Adrenal gland (tissue), 12 donors: ENCODE results near the gene MADCAM1. TPM values are rescaled to one million over a fixed set of nuclear protein-coding genes. Genes with fewer than 3 reads are reported as not detected.
A peak's percentile ranks its signal among the peaks of the same experiment; 100 is the strongest.

Experiments
- DNase-seq, 7 donors: peaks; one replicate each; pipeline ENCODE4 v3.0.0-alpha.2; 2019 to 2020
- H3K27ac ChIP-seq, 5 donors: fragments of 200-600 bp; sonication (generic) in 4 of 5; 1 replicate in 3 of 5; 2 replicates in 2 of 5; pipeline versions ENCODE4 v1.5.1 to v1.8.0; 2016 to 2020; ENCODE audit warnings: mild to moderate bottlenecking in 1 of 5
- H3K27me3 ChIP-seq: fragments of 200-600 bp; 2 replicates; pipeline ENCODE4 v1.8.0; 2021
- H3K36me3 ChIP-seq, 2 donors: fragments of 200-600 bp; replicated peaks in 1 of 2; 1 replicate in 1 of 2; 2 replicates in 1 of 2; pipeline versions ENCODE4 v1.5.1 to v1.8.0; 2018 to 2022
- H3K4me1 ChIP-seq, 2 donors: fragments of 200-600 bp; replicated peaks in 1 of 2; 1 replicate in 1 of 2; 2 replicates in 1 of 2; pipeline versions ENCODE4 v1.5.1 to v1.8.0; 2018 to 2021
- H3K4me3 ChIP-seq, 4 donors: fragments of 200-600 bp; sonication (generic) in 3 of 4; one replicate each; pipeline ENCODE4 v1.5.1; 2016 to 2018
- H3K9me3 ChIP-seq, 3 donors: fragments of 200-600 bp; sonication (generic) in 1 of 3; replicated peaks in 1 of 3; 1 replicate in 2 of 3; 2 replicates in 1 of 3; pipeline versions ENCODE4 v1.5.1 to v1.8.0; 2016 to 2021
- CTCF ChIP-seq, 6 experiments: fragments of 450-650 bp in 4 of 6; fragments of 200-600 bp in 2 of 6; sonication (generic) in 1 of 6; IDR thresholded peaks; 1 replicate in 5 of 6; 2 replicates in 1 of 6; pipeline versions ENCODE4 v1.5.1 to v1.8.0; 2016 to 2021; ENCODE audit warnings: antibody characterized with exemption in 6 of 6, mild to moderate bottlenecking in 2 of 6, moderate library complexity in 1 of 6
- POLR2A ChIP-seq, 2 donors: fragments of 450-650 bp; IDR thresholded peaks; one replicate each; pipeline ENCODE4 v1.6.1; 2017; ENCODE audit warnings: antibody characterized with exemption in 2 of 2, mild to moderate bottlenecking in 2 of 2, moderate library complexity in 1 of 2
- WGBS, 4 donors: extraction: QIAGEN DNeasy Blood & Tissue Kit in 2 of 4; methylation state at CpG; one replicate each; pipeline versions ENCODE4 v1.1.5 to v1.1.7; 2013 to 2017; 5-methylcytosine and 5-hydroxymethylcytosine counted together
- intact Hi-C, 2 donors: fragments of 100-400 bp; cut with DNase I; formaldehyde crosslinking; loops; one replicate each; pipeline versions ENCODE4 v1.14.1 to v1.15.0; 2022 to 2023
- polyA plus RNA-seq, 3 donors: library from polyadenylated mRNA; stranded (reverse); fragments of 200-250 nt in 2 of 3; fragments of 350-450 nt in 1 of 3; fragmentation: Illumina TruSeq in 1 of 3; extraction: RNeasy Lipid Tissue Mini Kit (QIAGEN cat#74804) in 1 of 3; gene quantifications; one replicate each; pipeline ENCODE4 v1.2.3, GENCODE V29; 2013 to 2014
- total RNA-seq, 9 donors: library from RNA; depleted of rRNA in 4 of 9; stranded (reverse); fragments of >200 nt in 4 of 9; fragments of 120-200 nt in 1 of 9; fragmentation: NEBNext Ultra II Directional in 1 of 9; extraction: Animal tissue kit (Norgen Biotek cat#: 25700) in 1 of 9; gene quantifications; one replicate each; pipeline versions ENCODE4 v1.1.0 to v1.2.4, GENCODE V29; 2013 to 2023
- donor health status: healthy with polysubstance abuse.
- donor health status: Bipolar disorder and iron deficiency.
- donor health status: DM: yes; HTN: yes; CAD: no.
- donor health status: DM: no; HTN: no; CAD: no.
- donor health status: DM: no; HTN: no; CAD: no.
- donor health status: DM: yes; HTN: yes; CAD: no.

The MADCAM1 gene
- total and polyA plus RNA-seq, 12 donors = 0.14 to 4.8 (median 0.92) TPM; not detected in 2

DNA sequence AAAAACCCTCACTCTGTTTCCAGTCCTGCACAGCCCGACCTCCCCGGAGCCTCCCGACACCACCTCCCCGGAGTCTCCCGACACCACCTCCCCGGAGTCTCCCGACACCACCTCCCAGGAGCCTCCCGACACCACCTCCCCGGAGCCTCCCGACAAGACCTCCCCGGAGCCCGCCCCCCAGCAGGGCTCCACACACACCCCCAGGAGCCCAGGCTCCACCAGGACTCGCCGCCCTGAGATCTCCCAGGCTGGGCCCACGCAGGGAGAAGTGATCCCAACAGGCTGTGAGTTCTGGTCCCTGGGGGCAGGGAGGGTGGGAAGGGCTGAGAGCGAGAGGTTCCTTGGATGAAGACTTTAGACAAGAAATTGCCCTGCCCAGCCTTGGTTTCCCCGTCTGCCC is 5.4 kb downstream of the MADCAM1 start:
- no peak overlapping the region for H3K4me3 ChIP-seq
- H3K36me3 ChIP-seq = no peaks in the 10 kb centered on the region
- intact Hi-C loops = no loop called here
- no peaks in the 10 kb centered on the region for H3K9me3 ChIP-seq
- 75 to 83% (median 80%) methylated on average over 13 to 17 of the region's 17 CpGs for WGBS, 4 donors
- H3K27me3 ChIP-seq = peaks cover 14% of the 10 kb centered on the region
- DNase-seq = no peak
- peaks cover 3 to 12% of the 10 kb centered on the region in 2 donors for H3K4me1 ChIP-seq
- no peak overlapping the region for H3K27ac ChIP-seq
- TF ChIP-seq POLR2A (IDR thresholded peaks at IDR 0.05) (no peak), CTCF (IDR thresholded peaks at IDR 0.05) (no peak)

DNA sequence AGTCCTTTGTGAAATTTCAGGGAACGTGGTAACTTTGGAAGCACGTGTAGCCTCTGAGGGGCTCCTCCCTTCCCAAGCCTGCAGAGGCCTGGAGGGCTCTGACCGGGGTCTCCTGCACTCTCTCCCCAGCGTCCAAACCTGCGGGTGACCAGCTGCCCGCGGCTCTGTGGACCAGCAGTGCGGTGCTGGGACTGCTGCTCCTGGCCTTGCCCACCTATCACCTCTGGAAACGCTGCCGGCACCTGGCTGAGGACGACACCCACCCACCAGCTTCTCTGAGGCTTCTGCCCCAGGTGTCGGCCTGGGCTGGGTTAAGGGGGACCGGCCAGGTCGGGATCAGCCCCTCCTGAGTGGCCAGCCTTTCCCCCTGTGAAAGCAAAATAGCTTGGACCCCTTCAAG is 8.3 kb downstream of the MADCAM1 start:
- no peak overlapping the region for H3K27ac ChIP-seq
- no peaks in the 10 kb centered on the region for H3K27me3 ChIP-seq
- TF ChIP-seq CTCF (IDR thresholded peaks at IDR 0.05) (no peak), POLR2A (IDR thresholded peaks at IDR 0.05) (no peak)
- H3K36me3 ChIP-seq = no peaks in the 10 kb centered on the region
- intact Hi-C loops = no loop called here
- no peak overlapping the region for H3K4me3 ChIP-seq
- 86 to 100% (median 90%) methylated on average over 2 to 14 of the region's 14 CpGs for WGBS, 4 donors
- no peaks in the 10 kb centered on the region for H3K9me3 ChIP-seq
- H3K4me1 ChIP-seq = peaks cover 9 to 17% of the 10 kb centered on the region in 2 donors
- peak in 1 of 7 donors; percentile 21 for DNase-seq

DNA sequence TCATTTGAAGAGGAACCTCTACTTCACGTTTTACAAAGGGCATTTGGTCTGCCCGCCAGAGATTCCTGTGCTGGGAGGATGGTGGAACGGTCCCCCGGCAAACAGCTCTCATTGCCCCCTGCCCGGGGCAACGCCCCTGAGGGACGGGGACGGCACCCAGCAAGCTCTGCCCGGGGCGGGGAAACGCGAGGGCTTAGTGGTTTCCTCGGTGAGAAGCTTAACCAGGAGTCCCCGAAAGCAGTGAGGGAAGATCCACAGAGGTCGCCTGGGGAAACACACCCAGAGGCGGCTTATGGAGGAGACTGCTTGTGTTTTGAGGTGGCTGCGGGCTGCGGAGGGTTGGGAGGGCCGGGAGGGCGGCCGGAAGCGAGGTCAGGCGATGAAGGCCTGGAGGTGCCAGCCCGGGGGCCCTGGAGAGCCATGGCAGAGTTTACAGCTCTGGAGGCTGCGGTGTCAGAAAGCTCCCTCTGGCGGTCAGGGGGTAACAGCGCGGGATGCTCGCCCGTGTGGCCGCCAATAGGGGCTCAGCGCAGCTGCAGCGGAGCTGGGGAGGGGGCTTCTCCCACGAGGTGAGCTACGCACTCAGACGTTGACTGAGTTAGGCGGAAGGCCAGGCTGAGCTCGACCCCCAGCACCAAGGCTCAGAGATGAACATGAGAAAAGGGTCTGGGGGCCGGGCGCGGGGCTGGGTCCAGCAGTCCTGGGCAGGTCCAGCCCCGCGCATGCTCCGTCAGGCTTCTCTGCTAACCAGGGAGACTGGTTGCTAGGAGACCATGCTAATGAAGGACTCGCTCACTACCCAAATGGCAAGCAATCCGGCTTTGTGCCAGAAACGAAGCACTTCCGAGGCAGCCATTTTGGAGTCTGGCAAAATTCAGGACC is 10.4 kb downstream of the MADCAM1 start:
- 3 to 5% (median 4%) methylated on average over 23 to 48 of the region's 48 CpGs for WGBS, 4 donors
- intact Hi-C loops = no loop called here
- peak; percentile 98 to 100 (median 100) for DNase-seq

More for the DNA sequence above, 10.4 kb downstream of the MADCAM1 start:
- Histone ChIP-seq H3K4me1 (peaks cover 9 to 29% of the 10 kb centered on the region in 2 donors), H3K9me3 (no peaks in the 10 kb centered on the region), H3K4me3 (peak overlapping the region in 2 of 4 donors; percentile 59 to 88), H3K36me3 (no peaks in the 10 kb centered on the region), H3K27ac (peak overlapping the region; percentile 51 to 92 (median 89)), H3K27me3 (no peaks in the 10 kb centered on the region)
- TF ChIP-seq POLR2A (IDR thresholded peaks at IDR 0.05) (no peak), CTCF (IDR thresholded peaks at IDR 0.05) (peak; percentile 89 to 99 (median 97))
